HCT116 (cell line): ENCODE results near the gene DHX36. TPM values are rescaled to one million over a fixed set of nuclear protein-coding genes. Genes with fewer than 3 reads are reported as not detected.
A peak's percentile ranks its signal among the peaks of the same experiment; 100 is the strongest.

ENCODE experiments used
- ATAC-seq: fragments of 200-7000 bp; cut with Tn5 transposase; 2 replicates; pipeline ENCODE4 v1.9.1; 2020; ENCODE audit warnings: mild to moderate bottlenecking, moderate library complexity
- BruUV-seq: library from RNA; stranded (reverse); fragments of 400-500 nt; replicated peaks from 2 replicates; lab custom pipeline; 2021; lab: Mats Ljungman, UMichigan
- CTCF ChIA-PET: fragments of 300-600 bp; sonication (Branson Sonifier 250); formaldehyde crosslinking; loops from one replicate; lab custom pipeline; 2021; ENCODE audit warnings: antibody characterized with exemption; lab: Charles Lee
- POLR2A ChIA-PET: fragments of 300-600, 350-600 bp; sonication (Branson Sonifier 250); formaldehyde crosslinking; loops from one replicate; lab custom pipeline; 2021; ENCODE audit warnings: antibody characterized with exemption; lab: Charles Lee
- RAD21 ChIA-PET, 2 experiments: fragments of 300-600 bp; sonication (Branson Sonifier 250); formaldehyde crosslinking; loops; one replicate each; lab custom pipeline; 2023; ENCODE audit warnings: low total read pairs in 2 of 2; ENCODE audit not compliant: uncharacterized antibody in 2 of 2, unreplicated experiment in 2 of 2, low non-redundant PET in 1 of 2; lab: Charles Lee
- DNase-seq: peaks from one replicate; pipeline ENCODE4 v3.0.0-alpha.2; 2010; ENCODE audit warnings: low read depth, low spot score
- H2AFZ ChIP-seq: fragments of 200-600 bp; shearing (Covaris generic), sonication (generic); 2 replicates; pipeline ENCODE4 v1.6.1; 2017; ENCODE audit warnings: low read depth, mixed run types, mixed read lengths, antibody characterized with exemption, low read length; ENCODE audit not compliant: poor library complexity, severe bottlenecking
- H3K27ac ChIP-seq: 2 replicates; pipeline ENCODE4 v1.5.1; 2012; ENCODE audit warnings: low read depth, low read length
- H3K27me3 ChIP-seq: fragments of 200-600 bp; sonication (generic); 2 replicates; pipeline ENCODE4 v1.6.1; 2016; ENCODE audit warnings: mixed run types, low read length, mixed read lengths; ENCODE audit not compliant: insufficient read depth
- H3K36me3 ChIP-seq, 2 experiments: fragments of 200-500 bp in 1 of 2; fragments of 200-600 bp in 1 of 2; sonication (Bioruptor generic) in 1 of 2; sonication (generic) in 1 of 2; 2 replicates each; pipeline versions ENCODE4 v1.5.1 to v1.6.1; 2014 to 2016; ENCODE audit warnings: low read length in 2 of 2, inconsistent platforms in 1 of 2, mixed read lengths in 1 of 2, mixed run types in 1 of 2; ENCODE audit not compliant: insufficient read depth in 2 of 2, control insufficient read depth in 1 of 2
- H3K4me1 ChIP-seq, 2 experiments: fragments of 200-600 bp in 1 of 2; sonication (generic) in 1 of 2; 2 replicates each; pipeline versions ENCODE4 v1.5.1 to v1.6.1; 2012 to 2017; ENCODE audit warnings: low read length in 2 of 2, inconsistent platforms in 1 of 2, mild to moderate bottlenecking in 1 of 2, mixed read lengths in 1 of 2, mixed run types in 1 of 2, moderate library complexity in 1 of 2; ENCODE audit not compliant: insufficient read depth in 2 of 2, control insufficient read depth in 1 of 2
- H3K4me2 ChIP-seq: fragments of 200-600 bp; sonication (generic); 2 replicates; pipeline ENCODE4 v1.6.1; 2017; ENCODE audit warnings: mixed run types, low read length, mixed read lengths
- H3K4me3 ChIP-seq, 2 experiments: fragments of 200-600 bp in 1 of 2; sonication (generic) in 1 of 2; replicated peaks in 1 of 2; 2 replicates each; pipeline ENCODE4 v1.5.1; 2011 to 2016; ENCODE audit warnings: low read length in 2 of 2, control low read depth in 1 of 2, low read depth in 1 of 2, mild to moderate bottlenecking in 1 of 2, mixed read lengths in 1 of 2, mixed run types in 1 of 2
- H3K79me2 ChIP-seq: fragments of 200-600 bp; sonication (generic); 2 replicates; pipeline ENCODE4 v1.6.1; 2017; ENCODE audit warnings: mild to moderate bottlenecking, mixed run types, low read length, moderate library complexity, mixed read lengths; ENCODE audit not compliant: insufficient read depth
- H3K9ac ChIP-seq: fragments of 200-600 bp; sonication (generic); 2 replicates; pipeline ENCODE4 v1.6.1; 2016; ENCODE audit warnings: low read length, mixed read lengths
- H3K9me2 ChIP-seq: fragments of 200-600 bp; sonication (generic), shearing (Covaris generic); 2 replicates; pipeline ENCODE4 v1.6.1; 2017; ENCODE audit warnings: mixed run types, mild to moderate bottlenecking, moderate library complexity; ENCODE audit not compliant: insufficient read depth
- H3K9me3 ChIP-seq, 2 experiments: fragments of 200-500 bp in 1 of 2; fragments of 200-600 bp in 1 of 2; sonication (Bioruptor generic) in 1 of 2; sonication (generic) in 1 of 2; 2 replicates each; pipeline ENCODE4 v1.6.1; 2014 to 2017; ENCODE audit warnings: low read length in 2 of 2, mixed read lengths in 2 of 2, inconsistent platforms in 1 of 2, low read depth in 1 of 2, mild to moderate bottlenecking in 1 of 2, mixed run types in 1 of 2, moderate library complexity in 1 of 2; ENCODE audit not compliant: control insufficient read depth in 1 of 2, insufficient read depth in 1 of 2
- H4K20me1 ChIP-seq: fragments of 200-600 bp; sonication (generic), shearing (Covaris generic); 2 replicates; pipeline ENCODE4 v1.6.1; 2017; ENCODE audit warnings: mixed run types, mild to moderate bottlenecking, moderate library complexity; ENCODE audit not compliant: insufficient read depth
- CBX3 ChIP-seq: IDR thresholded peaks from 2 replicates; pipeline ENCODE4 v1.6.1; 2012; ENCODE audit warnings: low read depth
- CEBPB ChIP-seq: IDR thresholded peaks from 2 replicates; pipeline ENCODE4 v1.6.1; 2012; ENCODE audit warnings: low read depth
- CTCF ChIP-seq, 3 experiments: fragments of 200-600 bp in 1 of 3; sonication (generic) in 1 of 3; IDR thresholded peaks in 2 of 3; conservative IDR thresholded peaks in 1 of 3; 2 replicates each; pipeline ENCODE4 v1.5.1; 2012 to 2017; ENCODE audit warnings: low read depth in 2 of 3, low read length in 2 of 3, antibody characterized with exemption in 1 of 3, borderline replicate concordance in 1 of 3, control low read depth in 1 of 3, mild to moderate bottlenecking in 1 of 3, mixed read lengths in 1 of 3, mixed run types in 1 of 3, moderate library complexity in 1 of 3; ENCODE audit not compliant: insufficient read depth in 1 of 3
- ELF1 ChIP-seq: IDR thresholded peaks from 2 replicates; pipeline ENCODE4 v1.6.1; 2012; ENCODE audit warnings: low read depth, borderline replicate concordance
- FOSL1 ChIP-seq: IDR thresholded peaks from 2 replicates; pipeline ENCODE4 v1.6.1; 2012; ENCODE audit warnings: low read depth
- SP1 ChIP-seq: IDR thresholded peaks from 2 replicates; pipeline ENCODE4 v1.6.1; 2012; ENCODE audit warnings: low read depth
- intact Hi-C: fragments of 100-400 bp; cut with micrococcal nuclease; formaldehyde crosslinking; loops from 2 replicates; pipeline ENCODE4 v1.10.0; 2022
- total RNA-seq: library from RNA; stranded (reverse); gene quantifications from one replicate; pipeline ENCODE4 v1.2.1, GENCODE V29; 2021; ENCODE audit not compliant: unreplicated experiment

Gene DHX36
- total RNA-seq, 1 experiment from 2014 or later: 49.9 TPM

- BruUV-seq: no TSS peak
- RAD21 ChIA-PET: no interaction called here
Measured at GRCh38 chr3:154301561-154301960, 22.7 kb downstream of the DHX36 start.

GRCh38 chr3:154294016-154294415, 30.3 kb downstream of the DHX36 start:
- ChIA-PET CTCF (no interaction called here), POLR2A (no interaction called here), RAD21 (no interaction called here)
- DNase-seq: no peak
- BruUV-seq: no TSS peak
- H3K27ac ChIP-seq: no peak overlapping the region
- no peak overlapping the region for H3K4me2 ChIP-seq
- H2AFZ ChIP-seq: no peak overlapping the region
- no peak for ATAC-seq
- H3K79me2 ChIP-seq: peaks cover 4% of the 10 kb centered on the region; the same call in 1 of the 2 replicates
- H3K27me3 ChIP-seq: no peaks in the 10 kb centered on the region
- peaks cover 49 to 52% of the 10 kb centered on the region in 2 experiments for H3K36me3 ChIP-seq
- no peak overlapping the region for H3K4me3 ChIP-seq
- TF ChIP-seq CBX3: no peak
- TF ChIP-seq CEBPB: no peak
- no peak overlapping the region for H3K9ac ChIP-seq
- intact Hi-C loops: no loop called here
- H3K9me2 ChIP-seq: no peaks in the 10 kb centered on the region
- no peaks in the 10 kb centered on the region for H4K20me1 ChIP-seq
- no peaks in the 10 kb centered on the region for H3K9me3 ChIP-seq
- H3K4me1 ChIP-seq: no peaks in the 10 kb centered on the region

More at GRCh38 chr3:154301561-154301960, 22.7 kb downstream of the DHX36 start:
- intact Hi-C loops: no loop called here
- H3K27ac ChIP-seq: no peak overlapping the region
- H4K20me1 ChIP-seq: no peaks in the 10 kb centered on the region
- peaks cover 51 to 56% of the 10 kb centered on the region in 2 experiments for H3K36me3 ChIP-seq
- H3K9me3 ChIP-seq: no peaks in the 10 kb centered on the region
- no peak overlapping the region for H3K9ac ChIP-seq
- no peaks in the 10 kb centered on the region for H3K4me1 ChIP-seq
- no peak overlapping the region for H3K4me3 ChIP-seq
- H3K4me2 ChIP-seq: no peak overlapping the region
- H2AFZ ChIP-seq: no peak overlapping the region
- H3K9me2 ChIP-seq: no peaks in the 10 kb centered on the region
- DNase-seq: no peak
- TF ChIP-seq FOSL1 (no peak), CTCF (IDR thresholded peaks at IDR 0.05 in 2 of 3, conservative IDR thresholded peaks at IDR 0.05 in 1 of 3; ENCODE audit: borderline replicate concordance in 1 of 3, insufficient read depth in 1 of 3, low read depth in 2 of 3, low read length in 2 of 3) (peak in 1 of 3 experiments; percentile 14; a peak in 1 of 6 replicates), ELF1 (no peak), SP1 (no peak)
- TF ChIP-seq, all 23 proteins: peak for 1
- CTCF ChIA-PET: no interaction called here
- no peaks in the 10 kb centered on the region for H3K27me3 ChIP-seq
- peaks cover 8% of the 10 kb centered on the region; the same call in 1 of the 2 replicates for H3K79me2 ChIP-seq
- POLR2A ChIA-PET: no interaction called here
- ATAC-seq: peak; percentile 70
